Panc1 (cell line): ENCODE data around the gene RBM5. TPM values are rescaled to one million over a fixed set of nuclear protein-coding genes. Genes with fewer than 3 reads are reported as not detected.

Source experiments
- ATAC-seq: fragments of 200-7000 bp; cut with Tn5 transposase; 2 replicates; pipeline ENCODE4 v1.9.1; 2020; ENCODE audit warnings: mild to moderate bottlenecking, moderate library complexity
- BruUV-seq: library from RNA; stranded (reverse); fragments of 400-500 nt; replicated peaks from 2 replicates; lab custom pipeline; 2021; lab: Mats Ljungman, UMichigan
- CTCF ChIA-PET: fragments of 300-600 bp; sonication (Branson Sonifier 250); formaldehyde crosslinking; loops from one replicate; lab custom pipeline; 2022; ENCODE audit warnings: antibody characterized with exemption; lab: Charles Lee
- POLR2A ChIA-PET: fragments of 300-600 bp; sonication (Branson Sonifier 250); formaldehyde crosslinking; loops from one replicate; lab custom pipeline; 2022; ENCODE audit warnings: antibody characterized with exemption; lab: Charles Lee
- DNase-seq: peaks from one replicate; pipeline ENCODE4 v3.0.0-alpha.2; 2010; ENCODE audit warnings: low read depth, low spot score
- H3K27ac ChIP-seq: 2 replicates; pipeline ENCODE4 v1.5.1; 2011; ENCODE audit warnings: mild to moderate bottlenecking, low read length, inconsistent platforms
- H3K27me3 ChIP-seq: fragments of 200-500 bp; sonication (Bioruptor generic); 2 replicates; pipeline ENCODE4 v1.6.0; 2014; ENCODE audit warnings: low read length, inconsistent platforms; ENCODE audit not compliant: control insufficient read depth, insufficient read depth
- H3K36me3 ChIP-seq: fragments of 200-500 bp; sonication (Bioruptor generic); 2 replicates; pipeline ENCODE4 v1.5.1; 2014; ENCODE audit warnings: inconsistent platforms, mild to moderate bottlenecking, low read length, moderate library complexity; ENCODE audit not compliant: control insufficient read depth, insufficient read depth
- H3K4me1 ChIP-seq: 2 replicates; pipeline ENCODE4 v1.5.1; 2011; ENCODE audit warnings: inconsistent platforms, mild to moderate bottlenecking, low read length, moderate library complexity; ENCODE audit not compliant: control insufficient read depth, insufficient read depth
- H3K4me3 ChIP-seq, 2 experiments: 2 replicates each; pipeline ENCODE4 v1.5.1; 2011 to 2012; ENCODE audit warnings: low read depth in 2 of 2, low read length in 2 of 2, mild to moderate bottlenecking in 2 of 2, inconsistent platforms in 1 of 2, moderate library complexity in 1 of 2
- H3K9me3 ChIP-seq: fragments of 200-500 bp; sonication (Bioruptor generic); 2 replicates; pipeline ENCODE4 v1.5.1; 2014; ENCODE audit warnings: low read depth, mild to moderate bottlenecking, inconsistent platforms, low read length, moderate library complexity; ENCODE audit not compliant: control insufficient read depth, insufficient read depth
- POLR2AphosphoS5 ChIP-seq: IDR thresholded peaks from 2 replicates; pipeline ENCODE4 v1.6.1; 2012; ENCODE audit warnings: mild to moderate bottlenecking, low read depth, low read length, moderate library complexity
- SIN3A ChIP-seq: IDR thresholded peaks from 2 replicates; pipeline ENCODE4 v1.6.1; 2012; ENCODE audit warnings: low read depth, mild to moderate bottlenecking, low read length, moderate library complexity, borderline replicate concordance; ENCODE audit not compliant: insufficient read depth
- TCF7L2 ChIP-seq: IDR thresholded peaks from 2 replicates; pipeline ENCODE4 v1.6.1; 2011; ENCODE audit warnings: mild to moderate bottlenecking, low read depth, low read length, inconsistent platforms
- in situ Hi-C: cut with HindIII; loops from 2 replicates; pipeline ENCODE4 v1.10.0; 2016; ENCODE audit warnings: low sequenced_read_pairs, low pct_unique_long_range_greater_than_20kb
- intact Hi-C: fragments of 100-400 bp; cut with micrococcal nuclease; formaldehyde crosslinking; loops from one replicate; pipeline ENCODE4 v1.10.0; 2022; ENCODE audit not compliant: unreplicated experiment
- total RNA-seq: library from RNA; stranded (reverse); gene quantifications from one replicate; pipeline ENCODE4 v1.2.1, GENCODE V29; 2021; ENCODE audit not compliant: unreplicated experiment
- TF ChIP-seq, protein P1 (sequence below): fragments of 450-650 bp; IDR thresholded peaks from 2 replicates; pipeline ENCODE4 v1.5.1; 2017; ENCODE audit warnings: mild to moderate bottlenecking
- TF ChIP-seq, protein P2 (sequence below), 2 experiments: IDR thresholded peaks; 2 replicates each; pipeline ENCODE4 v1.6.1; 2011 to 2012; ENCODE audit warnings: low read depth in 2 of 2, control low read depth in 1 of 2, low read length in 1 of 2, mild to moderate bottlenecking in 1 of 2, moderate library complexity in 1 of 2; ENCODE audit not compliant: insufficient read depth in 1 of 2

The RBM5 gene
- total RNA-seq, 1 experiment from 2014 or later, result 86.6 TPM

DNA sequence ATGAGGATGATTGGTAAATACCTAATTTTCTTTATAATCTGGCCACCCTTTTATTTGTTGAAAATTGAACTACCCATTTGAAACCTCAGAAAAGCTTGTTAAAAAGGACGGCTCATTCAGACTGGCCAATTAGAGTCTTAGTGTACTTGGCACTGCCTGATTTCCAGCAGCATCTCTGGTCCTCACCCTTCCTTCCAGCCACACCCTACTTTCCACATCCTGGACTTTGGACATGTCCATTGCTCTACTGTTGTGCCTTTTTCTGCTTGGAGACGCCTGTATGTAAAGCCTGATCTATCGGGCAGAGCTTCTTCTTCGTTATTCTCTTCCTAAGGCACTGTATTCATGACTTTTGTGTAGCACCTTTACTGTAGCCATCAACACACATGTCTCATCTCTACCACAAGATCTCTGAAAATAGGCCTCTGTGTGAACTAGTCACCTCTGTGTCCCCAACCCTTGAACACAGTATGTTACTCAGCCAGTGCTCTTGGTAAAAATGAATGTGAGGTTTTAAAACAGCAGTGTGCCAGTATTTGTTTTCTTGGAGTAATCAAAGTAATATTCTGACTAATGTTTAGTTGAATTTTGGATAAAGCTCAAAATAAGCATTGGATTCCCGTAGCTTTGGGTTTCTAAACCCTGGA is 6.8 kb downstream of the RBM5 start:
- TF ChIP-seq, protein P1, sequence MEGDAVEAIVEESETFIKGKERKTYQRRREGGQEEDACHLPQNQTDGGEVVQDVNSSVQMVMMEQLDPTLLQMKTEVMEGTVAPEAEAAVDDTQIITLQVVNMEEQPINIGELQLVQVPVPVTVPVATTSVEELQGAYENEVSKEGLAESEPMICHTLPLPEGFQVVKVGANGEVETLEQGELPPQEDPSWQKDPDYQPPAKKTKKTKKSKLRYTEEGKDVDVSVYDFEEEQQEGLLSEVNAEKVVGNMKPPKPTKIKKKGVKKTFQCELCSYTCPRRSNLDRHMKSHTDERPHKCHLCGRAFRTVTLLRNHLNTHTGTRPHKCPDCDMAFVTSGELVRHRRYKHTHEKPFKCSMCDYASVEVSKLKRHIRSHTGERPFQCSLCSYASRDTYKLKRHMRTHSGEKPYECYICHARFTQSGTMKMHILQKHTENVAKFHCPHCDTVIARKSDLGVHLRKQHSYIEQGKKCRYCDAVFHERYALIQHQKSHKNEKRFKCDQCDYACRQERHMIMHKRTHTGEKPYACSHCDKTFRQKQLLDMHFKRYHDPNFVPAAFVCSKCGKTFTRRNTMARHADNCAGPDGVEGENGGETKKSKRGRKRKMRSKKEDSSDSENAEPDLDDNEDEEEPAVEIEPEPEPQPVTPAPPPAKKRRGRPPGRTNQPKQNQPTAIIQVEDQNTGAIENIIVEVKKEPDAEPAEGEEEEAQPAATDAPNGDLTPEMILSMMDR, result no peak
- TF ChIP-seq SIN3A, result no peak
- TF ChIP-seq TCF7L2, result no peak
- TF ChIP-seq, protein P2, sequence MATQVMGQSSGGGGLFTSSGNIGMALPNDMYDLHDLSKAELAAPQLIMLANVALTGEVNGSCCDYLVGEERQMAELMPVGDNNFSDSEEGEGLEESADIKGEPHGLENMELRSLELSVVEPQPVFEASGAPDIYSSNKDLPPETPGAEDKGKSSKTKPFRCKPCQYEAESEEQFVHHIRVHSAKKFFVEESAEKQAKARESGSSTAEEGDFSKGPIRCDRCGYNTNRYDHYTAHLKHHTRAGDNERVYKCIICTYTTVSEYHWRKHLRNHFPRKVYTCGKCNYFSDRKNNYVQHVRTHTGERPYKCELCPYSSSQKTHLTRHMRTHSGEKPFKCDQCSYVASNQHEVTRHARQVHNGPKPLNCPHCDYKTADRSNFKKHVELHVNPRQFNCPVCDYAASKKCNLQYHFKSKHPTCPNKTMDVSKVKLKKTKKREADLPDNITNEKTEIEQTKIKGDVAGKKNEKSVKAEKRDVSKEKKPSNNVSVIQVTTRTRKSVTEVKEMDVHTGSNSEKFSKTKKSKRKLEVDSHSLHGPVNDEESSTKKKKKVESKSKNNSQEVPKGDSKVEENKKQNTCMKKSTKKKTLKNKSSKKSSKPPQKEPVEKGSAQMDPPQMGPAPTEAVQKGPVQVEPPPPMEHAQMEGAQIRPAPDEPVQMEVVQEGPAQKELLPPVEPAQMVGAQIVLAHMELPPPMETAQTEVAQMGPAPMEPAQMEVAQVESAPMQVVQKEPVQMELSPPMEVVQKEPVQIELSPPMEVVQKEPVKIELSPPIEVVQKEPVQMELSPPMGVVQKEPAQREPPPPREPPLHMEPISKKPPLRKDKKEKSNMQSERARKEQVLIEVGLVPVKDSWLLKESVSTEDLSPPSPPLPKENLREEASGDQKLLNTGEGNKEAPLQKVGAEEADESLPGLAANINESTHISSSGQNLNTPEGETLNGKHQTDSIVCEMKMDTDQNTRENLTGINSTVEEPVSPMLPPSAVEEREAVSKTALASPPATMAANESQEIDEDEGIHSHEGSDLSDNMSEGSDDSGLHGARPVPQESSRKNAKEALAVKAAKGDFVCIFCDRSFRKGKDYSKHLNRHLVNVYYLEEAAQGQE (IDR thresholded peaks at IDR 0.05; ENCODE audit: insufficient read depth in 1 of 2, low read depth in 2 of 2, low read length in 1 of 2), result no peak
- no peak for TF ChIP-seq POLR2AphosphoS5
- Histone ChIP-seq H3K27me3 (no peaks in the 10 kb centered on the region), H3K4me1 (peaks cover 5% of the 10 kb centered on the region), H3K4me3 (no peak overlapping the region), H3K36me3 (peaks cover 39% of the 10 kb centered on the region), H3K9me3 (no peaks in the 10 kb centered on the region), H3K27ac (no peak overlapping the region)
- CTCF ChIA-PET, result no interaction called here
- ATAC-seq, result no peak
- in situ Hi-C loops, result no loop called here
- intact Hi-C loops, result no loop called here
- no peak for DNase-seq
- no TSS peak for BruUV-seq
- POLR2A ChIA-PET, result no interaction called here

DNA sequence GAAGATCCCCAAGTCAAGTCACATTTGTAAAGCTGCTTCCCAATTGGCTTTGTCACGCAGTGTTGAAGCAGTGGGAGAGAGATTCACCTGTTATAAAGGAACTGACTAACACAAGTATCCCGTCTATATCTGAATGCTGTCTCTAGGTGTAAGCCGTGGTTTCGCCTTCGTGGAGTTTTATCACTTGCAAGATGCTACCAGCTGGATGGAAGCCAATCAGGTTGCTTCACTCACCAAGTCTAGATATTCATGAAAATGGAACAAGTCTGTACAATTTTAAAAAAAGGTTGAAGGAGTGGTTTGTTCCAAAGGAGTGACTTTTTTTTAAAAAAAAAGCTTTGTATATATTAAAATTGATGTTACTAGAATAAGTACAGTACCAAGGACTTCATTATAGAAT is 11.7 kb downstream of the RBM5 start:
- DNase-seq (no peak), ATAC-seq (no peak)
- POLR2A ChIA-PET, result no interaction called here
- H3K4me3 ChIP-seq, result no peak overlapping the region
- no peaks in the 10 kb centered on the region for H3K4me1 ChIP-seq
- H3K27ac ChIP-seq, result no peak overlapping the region
- H3K27me3 ChIP-seq, result no peaks in the 10 kb centered on the region
- intact Hi-C loops (no loop called here), in situ Hi-C loops (no loop called here)
- no TSS peak for BruUV-seq
- H3K36me3 ChIP-seq, result peaks cover 47% of the 10 kb centered on the region
- no peak for TF ChIP-seq POLR2AphosphoS5
- TF ChIP-seq TCF7L2, result no peak
- TF ChIP-seq, protein P1, result no peak
- TF ChIP-seq SIN3A, result no peak
- TF ChIP-seq, protein P2 (IDR thresholded peaks at IDR 0.05; ENCODE audit: insufficient read depth in 1 of 2, low read depth in 2 of 2, low read length in 1 of 2), result no peak
- H3K9me3 ChIP-seq, result no peaks in the 10 kb centered on the region
- CTCF ChIA-PET, result no interaction called here
